Activated CD8-positive, alpha-beta T cell treated with anti-CD3 and anti-CD28 coated beads, Interleukin-2, amount 10 ng/mL, durations not matched to agents 7 days and 5 days (primary cell): ENCODE data around the gene RASL11B. TPM values are rescaled to one million over a fixed set of nuclear protein-coding genes. Genes with fewer than 3 reads are reported as not detected.
"Not testable (repeated sequence)": the region's sequence is repeated elsewhere in the genome, so short reads cannot be mapped to it uniquely, and the experiment has no call there.

Experiments
- ATAC-seq: fragments of 150-1000 bp; cut with Tn5 transposase; one replicate; pipeline ENCODE4 v1.10.0; 2021; ENCODE audit warnings: moderate library complexity
- CTCF ChIA-PET: fragments of 350-600 bp; sonication (Branson Sonifier 250); formaldehyde crosslinking; loops from one replicate; lab custom pipeline; 2021; ENCODE audit warnings: antibody characterized with exemption; lab: Charles Lee
- POLR2A ChIA-PET: fragments of 350-600 bp; sonication (Branson Sonifier 250); formaldehyde crosslinking; loops from one replicate; lab custom pipeline; 2021; ENCODE audit warnings: antibody characterized with exemption; lab: Charles Lee
- DNase-seq: peaks from one replicate; pipeline ENCODE4 v3.0.0-alpha.2; 2020
- H3K27ac Mint-ChIP-seq: one replicate; pipeline ENCODE4 v1.8.0; 2021; ENCODE audit warnings: mild to moderate bottlenecking, mixed read lengths
- H3K27me3 Mint-ChIP-seq: one replicate; pipeline ENCODE4 v1.8.0; 2021; ENCODE audit warnings: low read depth, mixed read lengths
- H3K36me3 Mint-ChIP-seq: one replicate; pipeline ENCODE4 v1.8.0; 2021; ENCODE audit warnings: low read depth, mixed read lengths
- H3K4me1 Mint-ChIP-seq: one replicate; pipeline ENCODE4 v1.8.0; 2021; ENCODE audit warnings: low read depth, mixed read lengths
- H3K4me3 Mint-ChIP-seq: one replicate; pipeline ENCODE4 v1.8.0; 2021; ENCODE audit warnings: mild to moderate bottlenecking, mixed read lengths
- H3K9me3 Mint-ChIP-seq: one replicate; pipeline ENCODE4 v1.8.0; 2022; ENCODE audit warnings: mixed read lengths; ENCODE audit not compliant: insufficient read depth
- total RNA-seq, 2 experiments: library from RNA; stranded (reverse); gene quantifications; one replicate each; pipeline ENCODE4 v1.2.3, GENCODE V29; 2021

The RASL11B gene, protein sequence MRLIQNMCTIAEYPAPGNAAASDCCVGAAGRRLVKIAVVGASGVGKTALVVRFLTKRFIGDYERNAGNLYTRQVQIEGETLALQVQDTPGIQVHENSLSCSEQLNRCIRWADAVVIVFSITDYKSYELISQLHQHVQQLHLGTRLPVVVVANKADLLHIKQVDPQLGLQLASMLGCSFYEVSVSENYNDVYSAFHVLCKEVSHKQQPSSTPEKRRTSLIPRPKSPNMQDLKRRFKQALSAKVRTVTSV
- under 1 TPM in 1 of 2 experiments, not detected in 1; 0.13 TPM for total RNA-seq

DNA sequence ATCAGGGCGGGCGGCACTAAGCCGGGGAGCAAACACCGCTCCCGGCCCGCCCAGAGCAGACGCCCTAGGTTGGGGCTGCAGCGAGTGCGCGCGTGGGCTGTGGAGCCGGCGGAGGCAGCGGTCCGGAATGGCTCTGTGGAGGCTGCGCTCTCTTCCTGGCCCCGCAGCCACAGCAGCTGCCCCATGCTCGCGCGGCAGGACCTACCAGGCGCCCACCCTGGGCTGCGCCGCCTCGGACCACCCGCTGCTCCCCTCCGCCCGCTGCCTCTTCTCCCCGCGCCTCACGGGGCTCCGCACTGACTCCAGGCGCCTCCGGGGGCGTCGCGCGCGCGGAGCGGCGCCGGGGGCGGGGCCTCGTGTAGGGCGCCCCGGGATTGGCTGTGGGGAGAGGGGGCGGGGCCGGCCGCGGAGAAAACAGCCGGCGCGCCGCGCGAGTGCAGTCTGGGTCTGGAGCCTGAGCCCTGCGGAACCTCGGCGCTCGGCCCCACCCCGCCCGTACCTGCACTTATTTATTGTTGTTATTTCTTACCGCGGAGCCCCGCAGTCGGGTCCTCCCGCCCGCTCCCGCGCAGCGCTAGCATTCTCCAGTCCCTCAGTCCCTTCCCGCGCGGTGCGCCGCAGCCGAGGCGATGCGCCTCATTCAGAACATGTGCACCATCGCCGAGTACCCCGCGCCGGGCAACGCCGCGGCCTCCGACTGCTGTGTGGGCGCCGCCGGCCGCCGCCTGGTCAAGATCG is at the start of gene RASL11B:
RASL11B (plus strand) TSS at position 439 of the 738 bp plus-strand sequence; CDS start at position 630, 191 bp downstream.
- Mint-ChIP-seq H3K4me1 (peaks cover 9% of the 10 kb centered on the region), H3K4me3 (peak within 1 kb of the TSS; percentile 74), H3K27ac (peak within 1 kb of the TSS; percentile 13), H3K9me3 (peaks cover 5% of the 10 kb centered on the region), H3K27me3 (peaks cover 37% of the 10 kb centered on the region), H3K36me3 (no peaks in the 10 kb centered on the region)
- ChIA-PET CTCF (no interaction called here), POLR2A (no interaction called here)
- DNase-seq (peak; percentile 85), ATAC-seq (peak; percentile 99)

GRCh38 chr4:52813546-52813945 is 48.6 kb upstream of the RASL11B start:
- ChIA-PET CTCF (no interaction called here), POLR2A (no interaction called here)
- Mint-ChIP-seq H3K4me1 (no peaks in the 10 kb centered on the region), H3K36me3 (no peaks in the 10 kb centered on the region), H3K27me3 (peaks cover 2% of the 10 kb centered on the region), H3K27ac (no peak overlapping the region), H3K9me3 (peaks cover 3% of the 10 kb centered on the region), H3K4me3 (no peak overlapping the region)
- peak; percentile 4 for DNase-seq
- no peak for ATAC-seq

- H3K4me1 Mint-ChIP-seq = peaks cover 35% of the 10 kb centered on the region
- ATAC-seq = no peak
- no peak overlapping the region for H3K27ac Mint-ChIP-seq
- H3K9me3 Mint-ChIP-seq = no peaks in the 10 kb centered on the region
- H3K27me3 Mint-ChIP-seq = no peaks in the 10 kb centered on the region
- no peaks in the 10 kb centered on the region for H3K36me3 Mint-ChIP-seq
- POLR2A ChIA-PET = no interaction called here
- no peak overlapping the region for H3K4me3 Mint-ChIP-seq
- CTCF ChIA-PET = no interaction called here
- DNase-seq = peak; percentile 15
These were observed 39.5 kb upstream of the RASL11B start for GRCh38 chr4:52822583-52822971.

GRCh38 chr4:52822972-52823701 is 39.0 kb upstream of the RASL11B start:
- no peaks in the 10 kb centered on the region for H3K27me3 Mint-ChIP-seq
- H3K9me3 Mint-ChIP-seq = no peaks in the 10 kb centered on the region
- H3K36me3 Mint-ChIP-seq = no peaks in the 10 kb centered on the region
- CTCF ChIA-PET = no interaction called here
- H3K4me1 Mint-ChIP-seq = peaks cover 35% of the 10 kb centered on the region
- DNase-seq (peak; percentile 19), ATAC-seq (no peak)
- H3K27ac Mint-ChIP-seq = no peak overlapping the region
- POLR2A ChIA-PET = no interaction called here
- no peak overlapping the region for H3K4me3 Mint-ChIP-seq

DNA sequence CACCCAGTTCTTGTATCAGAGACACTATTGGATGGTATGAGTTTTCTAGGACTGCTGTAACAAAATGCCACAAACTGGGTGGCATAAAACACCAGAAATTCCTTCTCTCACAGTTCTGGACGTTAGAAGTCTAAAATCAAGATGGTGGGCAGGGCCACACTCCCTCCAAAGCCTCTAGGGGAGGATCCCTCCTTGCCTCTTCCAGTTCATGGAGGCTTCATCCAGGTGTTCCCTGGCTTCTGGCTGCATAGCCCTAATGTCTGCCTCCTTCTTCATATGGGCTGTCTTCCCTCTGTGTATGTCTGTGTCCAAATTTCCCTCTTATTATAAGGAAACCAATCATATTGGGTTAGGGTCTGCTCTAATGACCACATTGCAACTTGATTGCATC is 38.4 kb upstream of the RASL11B start:
- no peak overlapping the region for H3K4me3 Mint-ChIP-seq
- ChIA-PET POLR2A (no interaction called here), CTCF (no interaction called here)
- DNase-seq = no peak
- H3K36me3 Mint-ChIP-seq = no peaks in the 10 kb centered on the region
- ATAC-seq = no peak
- no peaks in the 10 kb centered on the region for H3K27me3 Mint-ChIP-seq
- peaks cover 35% of the 10 kb centered on the region for H3K4me1 Mint-ChIP-seq
- no peak overlapping the region for H3K27ac Mint-ChIP-seq
- H3K9me3 Mint-ChIP-seq = no peaks in the 10 kb centered on the region

DNA sequence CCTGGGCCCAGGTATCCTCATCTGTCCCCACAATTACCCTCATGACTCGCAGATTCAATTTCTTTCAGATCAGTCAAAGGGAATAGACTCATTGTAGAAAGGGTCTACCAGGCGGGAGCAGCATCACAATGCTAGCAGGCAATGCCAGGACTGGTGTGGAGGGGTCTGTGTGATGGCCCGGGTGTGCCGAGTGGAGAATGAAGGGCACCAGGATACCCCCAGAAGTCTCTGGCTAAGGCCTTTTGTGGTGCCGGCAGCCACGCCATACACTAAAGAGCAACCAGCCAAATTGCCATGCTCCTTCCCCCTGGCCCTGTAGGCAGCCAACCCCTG is 37.9 kb upstream of the RASL11B start:
- DNase-seq = peak; percentile 9
- H3K4me1 Mint-ChIP-seq = peaks cover 35% of the 10 kb centered on the region
- no peak overlapping the region for H3K4me3 Mint-ChIP-seq
- H3K27ac Mint-ChIP-seq = no peak overlapping the region
- no peak for ATAC-seq
- no peaks in the 10 kb centered on the region for H3K36me3 Mint-ChIP-seq
- peaks cover 2% of the 10 kb centered on the region for H3K27me3 Mint-ChIP-seq
- no peaks in the 10 kb centered on the region for H3K9me3 Mint-ChIP-seq
- ChIA-PET POLR2A (no interaction called here), CTCF (interaction anchor here (0.7 kb wide), 1 partner anchor 62 kb away, joined by 3 read pairs; no protein-coding TSS in a partner anchor)

- Mint-ChIP-seq H3K4me1 (peaks cover 35% of the 10 kb centered on the region), H3K36me3 (no peaks in the 10 kb centered on the region), H3K27me3 (peaks cover 2% of the 10 kb centered on the region), H3K27ac (no peak overlapping the region), H3K9me3 (no peaks in the 10 kb centered on the region), H3K4me3 (no peak overlapping the region)
- DNase-seq = peak; percentile 18
- ChIA-PET CTCF (interaction anchor here (0.7 kb wide), 1 partner anchor 61 kb away, joined by 3 read pairs; no protein-coding TSS in a partner anchor), POLR2A (interaction anchor here (1.0 kb wide), 1 partner anchor 112 kb away, joined by 3 read pairs; no protein-coding TSS in a partner anchor)
- ATAC-seq = no peak
These were observed 37.3 kb upstream of the RASL11B start for GRCh38 chr4:52824603-52825459.

- POLR2A ChIA-PET = interaction anchor here (1.0 kb wide), 1 partner anchor 113 kb away, joined by 3 read pairs; no protein-coding TSS in a partner anchor
- no peaks in the 10 kb centered on the region for H3K36me3 Mint-ChIP-seq
- no peak for DNase-seq
- H3K4me1 Mint-ChIP-seq = peaks cover 35% of the 10 kb centered on the region
- ATAC-seq = no peak
- no peak overlapping the region for H3K4me3 Mint-ChIP-seq
- H3K9me3 Mint-ChIP-seq = no peaks in the 10 kb centered on the region
- CTCF ChIA-PET = no interaction called here
- H3K27me3 Mint-ChIP-seq = peaks cover 2% of the 10 kb centered on the region
- no peak overlapping the region for H3K27ac Mint-ChIP-seq
These were observed 36.5 kb upstream of the RASL11B start for GRCh38 chr4:52825460-52826090.

- POLR2A ChIA-PET = no interaction called here
- H3K4me1 Mint-ChIP-seq = no peaks in the 10 kb centered on the region
These were observed 28.1 kb upstream of the RASL11B start for GRCh38 chr4:52833941-52834525.

GRCh38 chr4:52834641-52835456 is 27.3 kb upstream of the RASL11B start:
- H3K9me3 Mint-ChIP-seq, ATAC-seq, H3K4me1 Mint-ChIP-seq, H3K36me3 Mint-ChIP-seq, POLR2A ChIA-PET, H3K27me3 Mint-ChIP-seq, DNase-seq, H3K4me3 Mint-ChIP-seq, H3K27ac Mint-ChIP-seq, CTCF ChIA-PET: not testable (repeated sequence)

More at GRCh38 chr4:52833941-52834525, 28.1 kb upstream of the RASL11B start:
- CTCF ChIA-PET = no interaction called here
- H3K27ac Mint-ChIP-seq = no peak overlapping the region
- H3K36me3 Mint-ChIP-seq = no peaks in the 10 kb centered on the region
- ATAC-seq (no peak), DNase-seq (no peak)
- no peaks in the 10 kb centered on the region for H3K9me3 Mint-ChIP-seq
- H3K4me3 Mint-ChIP-seq = no peak overlapping the region
- peaks cover 2% of the 10 kb centered on the region for H3K27me3 Mint-ChIP-seq
